GM12878 (cell line): ENCODE results near the gene FUT8. TPM values are rescaled to one million over a fixed set of nuclear protein-coding genes. Genes with fewer than 3 reads are reported as not detected.

Experiments used
- ATAC-seq: fragments of 200-7000 bp; cut with Tn5 transposase; 3 replicates; pipeline ENCODE4 v1.9.1; 2020; ENCODE audit warnings: mild to moderate bottlenecking, moderate library complexity
- BruUV-seq: library from RNA; stranded (reverse); fragments of 400-500 nt; replicated peaks from 2 replicates; lab custom pipeline; 2021; lab: Mats Ljungman, UMichigan
- CTCF ChIA-PET: fragments of 300-600 bp; sonication (Branson Sonifier 250); formaldehyde crosslinking; extraction: SDS; loops from one replicate; lab custom pipeline; 2021; ENCODE audit warnings: inconsistent platforms; lab: Yijun Ruan, JAX
- POLR2A ChIA-PET: fragments of 350-600 bp; formaldehyde crosslinking; extraction: SDS; loops from one replicate; lab custom pipeline; 2021; ENCODE audit warnings: inconsistent platforms; lab: Charles Lee
- RAD21 ChIA-PET: fragments of 300-600 bp; sonication (Branson Sonifier 250); formaldehyde crosslinking; loops from one replicate; lab custom pipeline; 2023; ENCODE audit warnings: antibody characterized with exemption; ENCODE audit not compliant: unreplicated experiment; lab: Charles Lee
- SMC1A ChIA-PET: fragments of 300-600 bp; sonication (Branson Sonifier 250); formaldehyde crosslinking; loops from one replicate; lab custom pipeline; 2023; ENCODE audit not compliant: unreplicated experiment, uncharacterized antibody; lab: Charles Lee
- DNase-seq: peaks from one replicate; pipeline ENCODE4 v3.0.0-alpha.2; 2011; ENCODE audit warnings: low read depth, low spot score
- FAIRE-seq: peaks from 3 replicates; lab custom pipeline; 2011; peaks lifted over from hg19 to GRCh38; lab: Jason Lieb, UNC
- H2AFZ ChIP-seq: 2 replicates; pipeline ENCODE4 v1.6.0; 2011; ENCODE audit warnings: low read depth, low read length, control low read depth; ENCODE audit not compliant: control insufficient read depth
- H3K27ac ChIP-seq: 2 replicates; pipeline ENCODE4 v1.5.1; 2011; ENCODE audit warnings: control low read depth; ENCODE audit not compliant: control insufficient read depth, insufficient read depth
- H3K27me3 ChIP-seq, 2 experiments: replicated peaks in 1 of 2; 2 replicates each; pipeline versions ENCODE4 v1.6.0 to v1.6.1; 2011; ENCODE audit warnings: low read length in 1 of 2; ENCODE audit not compliant: control insufficient read depth in 2 of 2, insufficient read depth in 2 of 2
- H3K36me3 ChIP-seq, 2 experiments: 2 replicates each; pipeline ENCODE4 v1.5.1; 2011; ENCODE audit warnings: low read length in 1 of 2; ENCODE audit not compliant: control insufficient read depth in 2 of 2, insufficient read depth in 2 of 2
- H3K4me1 ChIP-seq: 2 replicates; pipeline ENCODE4 v1.6.1; 2011; ENCODE audit warnings: mild to moderate bottlenecking, low read length, moderate library complexity, mixed read lengths; ENCODE audit not compliant: control insufficient read depth, insufficient read depth
- H3K4me2 ChIP-seq: 2 replicates; pipeline ENCODE4 v1.6.0; 2011; ENCODE audit warnings: control low read depth; ENCODE audit not compliant: control insufficient read depth, insufficient read depth
- H3K4me3 ChIP-seq: fragments of 200-600 bp; sonication (generic); 2 replicates; pipeline ENCODE4 v1.5.1; 2016
- H3K79me2 ChIP-seq: 2 replicates; pipeline ENCODE4 v1.6.0; 2011; ENCODE audit warnings: low read length; ENCODE audit not compliant: control insufficient read depth, insufficient read depth
- H3K9ac ChIP-seq: 2 replicates; pipeline ENCODE4 v1.8.0; 2011; ENCODE audit warnings: low read length, control low read depth, mixed read lengths; ENCODE audit not compliant: control insufficient read depth, insufficient read depth
- H3K9me3 ChIP-seq: replicated peaks from 3 replicates; pipeline ENCODE4 v1.5.1; 2011; ENCODE audit warnings: mild to moderate bottlenecking, low read length; ENCODE audit not compliant: control insufficient read depth, insufficient read depth
- H4K20me1 ChIP-seq: 2 replicates; pipeline ENCODE4 v1.6.0; 2011; ENCODE audit not compliant: control insufficient read depth, insufficient read depth
- CHD1 ChIP-seq: IDR thresholded peaks from 2 replicates; pipeline ENCODE4 v1.6.1; 2012; ENCODE audit warnings: low read depth, low read length, improper control_type of control experiment
- CREM ChIP-seq: IDR thresholded peaks from 2 replicates; pipeline ENCODE4 v1.6.1; 2014; ENCODE audit warnings: antibody characterized with exemption, low read depth
- EED ChIP-seq: sonication (generic); IDR thresholded peaks from 2 replicates; pipeline ENCODE4 v1.6.1; 2016; ENCODE audit warnings: antibody characterized with exemption, low read depth
- EZH2 ChIP-seq: IDR thresholded peaks from 2 replicates; pipeline ENCODE4 v1.6.1; 2012; ENCODE audit warnings: low read depth, mild to moderate bottlenecking, control low read depth, inconsistent platforms, low read length, borderline replicate concordance; ENCODE audit not compliant: control insufficient read depth
- HDGF ChIP-seq: fragments of 450-650 bp; IDR thresholded peaks from 2 replicates; pipeline ENCODE4 v1.6.1; 2016; ENCODE audit warnings: antibody characterized with exemption
- MEF2B ChIP-seq: fragments of 450-650 bp; IDR thresholded peaks from 2 replicates; pipeline ENCODE4 v1.6.1; 2018; ENCODE audit warnings: mild to moderate bottlenecking, moderate library complexity; ENCODE audit not compliant: partially characterized antibody, poor library complexity, severe bottlenecking
- MYB ChIP-seq: fragments of 150-350 bp; IDR thresholded peaks from 2 replicates; pipeline ENCODE4 v1.6.1; 2014; ENCODE audit warnings: mild to moderate bottlenecking, low read depth, low read length, borderline replicate concordance
- SMAD5 ChIP-seq: IDR thresholded peaks from 2 replicates; pipeline ENCODE4 v1.6.1; 2016; ENCODE audit warnings: antibody characterized with exemption, low read depth
- STAT1 ChIP-seq: fragments of 450-650 bp; conservative IDR thresholded peaks from 2 replicates; pipeline ENCODE4 v1.6.1; 2014; ENCODE audit warnings: antibody characterized with exemption, mild to moderate bottlenecking
- YY1 ChIP-seq: IDR thresholded peaks from 2 replicates; pipeline ENCODE4 v1.6.1; 2011; ENCODE audit warnings: low read depth, mild to moderate bottlenecking, low read length
- WGBS: methylation state at CpG from one replicate; pipeline ENCODE4 v1.1.6; 2016; ENCODE audit warnings: low lambda C conversion rate; ENCODE audit not compliant: insufficient replicate concordance, insufficient coverage; ENCODE audit errors: missing lambda C conversion rate; 5-methylcytosine and 5-hydroxymethylcytosine counted together
- in situ Hi-C: fragments of 300-500 bp; cut with MboI; formaldehyde crosslinking; loops from 9 replicates; pipeline ENCODE4 v1.14.3; 2018; ENCODE audit warnings: mixed read lengths
- intact Hi-C: fragments of 100-400 bp; cut with micrococcal nuclease; formaldehyde crosslinking; loops from one replicate; pipeline ENCODE4 v1.14.2; 2022; ENCODE audit not compliant: unreplicated experiment
- polyA plus RNA-seq, 11 experiments: library from polyadenylated mRNA; depleted of rRNA in 4 of 11; unstranded in 6 of 11; stranded (reverse) in 5 of 11; fragments of >200 nt; fragmentation: Nextera tagmentation in 4 of 11; fragmentation: Illumina TruSeq in 1 of 11; extraction: Ambion mirVana in 4 of 11; extraction: Trizol in 1 of 11; gene quantifications; 1 replicate in 1 of 11; 2 replicates in 10 of 11; pipeline versions ENCODE4 v1.2.1 to v1.2.3, GENCODE V29; 2011 to 2016; ENCODE audit warnings: inconsistent platforms in 2 of 11, missing spikeins in 2 of 11, low read depth in 1 of 11
- total RNA-seq, 4 experiments: library from RNA; depleted of rRNA in 3 of 4; stranded (reverse); fragments of >200 nt in 3 of 4; fragmentation: Illumina TruSeq in 1 of 4; extraction: Trizol in 1 of 4; gene quantifications; 2 replicates each; pipeline versions ENCODE4 v1.2.1 to v1.2.3, GENCODE V29; 2013 to 2021

The FUT8 gene
- total and polyA plus RNA-seq, 10 of the 15 experiments (the other 5 are each of a cell fraction or from before 2014, with no cell fraction given) = 21.3 to 106 (median 66.3) TPM

DNA sequence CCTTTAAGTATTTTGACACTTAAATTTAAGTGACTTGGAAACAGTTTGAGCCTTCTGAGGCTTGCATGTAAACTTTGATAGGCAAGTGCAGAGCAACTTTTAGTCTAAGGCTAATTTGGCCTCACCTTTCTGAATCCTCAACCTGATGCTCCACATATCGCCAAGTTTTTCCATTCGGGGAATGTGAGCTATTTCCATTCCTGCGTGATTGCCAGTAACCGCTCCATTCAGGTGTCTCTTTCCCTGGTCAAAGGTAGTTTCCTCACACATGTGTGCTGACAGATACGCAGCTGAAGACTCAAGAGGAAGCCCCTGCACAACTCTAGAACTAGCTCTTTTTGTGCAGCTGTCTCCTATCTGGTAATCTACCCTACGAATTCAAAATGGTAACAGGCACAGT lies 25.4 kb upstream of the FUT8 start:
- CTCF ChIA-PET = no interaction called here
- RAD21 ChIA-PET = interaction anchor here (0.6 kb wide), 1 partner anchor 34 kb away, joined by 3 read pairs; no protein-coding TSS in a partner anchor
- ATAC-seq (no peak), FAIRE-seq (no peak), DNase-seq (no peak)
- no peak overlapping the region for H3K4me3 ChIP-seq
- no peaks in the 10 kb centered on the region for H4K20me1 ChIP-seq
- H3K36me3 ChIP-seq = no peaks in the 10 kb centered on the region
- H3K9me3 ChIP-seq = no peaks in the 10 kb centered on the region; the same call in 2 of the 3 replicates
- no peaks in the 10 kb centered on the region for H3K79me2 ChIP-seq
- no peaks in the 10 kb centered on the region for H3K27me3 ChIP-seq
- SMC1A ChIA-PET = interaction anchor here (1.2 kb wide), 1 partner anchor 25 kb away, joined by 3 read pairs; no protein-coding TSS in a partner anchor
- in situ Hi-C loops (no loop called here), intact Hi-C loops (no loop called here)
- WGBS = 98% methylated on average over 6 of the region's 6 CpGs
- TF ChIP-seq CHD1 (no peak), MYB (no peak), EZH2 (no peak), YY1 (no peak), CREM (no peak), MEF2B (no peak), STAT1 (no peak), SMAD5 (no peak), EED (no peak), HDGF (no peak)
- H3K4me1 ChIP-seq = peaks cover 4% of the 10 kb centered on the region; the same call in 1 of the 2 replicates
- H3K4me2 ChIP-seq = 0 out of 2 replicates have a peak overlapping the region, but pooled peaks have one; percentile 28
- no peak overlapping the region for H3K9ac ChIP-seq
- POLR2A ChIA-PET = no interaction called here
- no peak overlapping the region for H3K27ac ChIP-seq
- no peak overlapping the region for H2AFZ ChIP-seq
- no TSS peak for BruUV-seq
